Spleen (tissue), 7 donors: ENCODE measurements around the gene CAMK2B.

ENCODE experiments used
- CTCF ChIP-seq, 11 experiments: fragments of 200-600 bp in 7 of 11; fragments of 450-650 bp in 4 of 11; sonication (generic) in 4 of 11; IDR thresholded peaks in 8 of 11; conservative IDR thresholded peaks in 3 of 11; 1 replicate in 7 of 11; 2 replicates in 4 of 11; pipeline versions ENCODE4 v1.4.0 to v1.8.0; 2016 to 2021; ENCODE audit warnings: antibody characterized with exemption in 11 of 11, inconsistent platforms in 4 of 11, mild to moderate bottlenecking in 1 of 11
- POLR2A ChIP-seq, 3 donors: fragments of 450-650 bp; IDR thresholded peaks; one replicate each; pipeline ENCODE4 v1.5.1; 2017; ENCODE audit warnings: antibody characterized with exemption in 3 of 3, mild to moderate bottlenecking in 1 of 3
- donor health status: DM: no; HTN: no; CAD: no; lungs with moderate emphysema.
- donor health status: DM: no; HTN: no; CAD: no.
- donor health status: DM: no; HTN: no; CAD: no.

- no peak for TF ChIP-seq CTCF (IDR thresholded peaks at IDR 0.05 in 8 of 11, conservative IDR thresholded peaks at IDR 0.05 in 3 of 11)
- no peak for TF ChIP-seq POLR2A (IDR thresholded peaks at IDR 0.05)
Observed at GRCh38 chr7:44216521-44217222, 108.7 kb downstream of the CAMK2B start.
